Choroid plexus epithelial cell (primary cell): Measurements from ENCODE around the gene TANC1.

Experiments used
- DNase-seq: peaks from one replicate; pipeline ENCODE4 v3.0.0-alpha.2; 2010; ENCODE audit warnings: low read depth
- H3K4me3 ChIP-seq: 2 replicates; pipeline ENCODE4 v1.5.1; 2011; ENCODE audit warnings: low read depth, mild to moderate bottlenecking, control low read depth, low read length, moderate library complexity
- CTCF ChIP-seq: conservative IDR thresholded peaks from 2 replicates; pipeline ENCODE4 v1.5.1; 2011; ENCODE audit warnings: low read depth, mild to moderate bottlenecking, control low read depth, inconsistent platforms, low read length, moderate library complexity

TANC1 gene

GRCh38 chr2:159200498-159200897, 232.1 kb downstream of the TANC1 start:
- no peak for TF ChIP-seq CTCF
- H3K4me3 ChIP-seq = no peak overlapping the region
- peak; percentile 67 for DNase-seq

GRCh38 chr2:159201360-159202063, 233.1 kb downstream of the TANC1 start:
- H3K4me3 ChIP-seq = no peak overlapping the region
- peak; percentile 69 for DNase-seq
- no peak for TF ChIP-seq CTCF

DNA sequence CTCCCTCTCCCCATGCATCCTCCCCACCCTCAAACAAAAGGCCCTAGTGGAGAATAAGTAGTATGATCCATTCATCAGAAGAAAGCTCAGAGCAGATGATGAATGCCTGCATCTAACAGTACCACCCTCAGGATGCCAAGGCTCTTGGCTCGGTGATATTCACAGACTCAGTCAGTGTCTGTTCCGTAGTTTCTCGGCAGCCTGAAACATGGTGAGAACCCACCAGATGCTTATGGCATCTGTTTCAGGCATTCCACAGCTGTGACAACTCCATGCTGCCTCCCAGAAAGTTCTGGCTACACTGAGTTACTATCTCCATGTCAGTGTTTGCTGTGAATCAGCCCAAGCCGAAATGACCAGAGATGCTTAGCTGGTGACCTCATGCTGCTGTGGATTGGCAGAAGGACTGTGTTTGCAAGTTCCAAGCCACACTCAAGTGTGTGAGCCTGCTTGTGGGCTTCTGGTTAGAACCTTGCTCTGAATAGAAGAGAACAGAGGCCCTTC, 234.2 kb downstream of the TANC1 start:
- peak; percentile 99 for DNase-seq
- TF ChIP-seq CTCF = peak; percentile 21
- H3K4me3 ChIP-seq = no peak overlapping the region

- no peak overlapping the region for H3K4me3 ChIP-seq
- TF ChIP-seq CTCF = no peak
Measured at GRCh38 chr2:159204381-159205144, 236.1 kb downstream of the TANC1 start.

DNA sequence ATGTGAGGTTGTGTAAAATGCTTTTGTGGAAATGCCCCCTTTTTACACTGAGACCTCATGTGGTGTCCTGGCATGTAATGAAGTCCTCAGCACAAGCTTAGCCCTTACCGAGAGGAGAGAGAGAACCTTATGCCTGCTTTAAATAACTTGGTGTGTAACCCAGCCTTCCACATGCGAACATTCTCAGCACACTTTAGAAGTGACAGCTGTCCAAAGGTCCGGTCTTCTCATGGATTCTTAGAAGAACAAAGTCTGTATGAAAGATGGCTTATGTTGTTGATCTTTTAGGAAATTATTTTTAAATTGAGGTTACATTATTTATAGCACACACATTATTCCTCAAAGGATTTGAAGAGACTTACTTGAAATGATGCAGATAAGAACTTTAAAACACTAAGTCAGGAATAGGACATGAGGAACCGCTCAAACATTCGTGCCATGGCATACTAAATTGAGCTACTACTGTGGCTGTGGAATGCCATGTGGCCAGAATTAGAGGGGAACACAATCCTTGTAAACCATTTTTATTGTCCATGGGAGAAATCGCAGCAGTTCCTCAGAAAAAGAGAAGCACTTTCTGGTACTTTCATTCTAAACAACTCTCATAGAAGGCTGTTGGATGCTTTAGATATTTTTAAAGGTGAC, 238.4 kb downstream of the TANC1 start:
- no peak overlapping the region for H3K4me3 ChIP-seq
- DNase-seq = no peak
- no peak for TF ChIP-seq CTCF

More at GRCh38 chr2:159204381-159205144, 236.1 kb downstream of the TANC1 start:
- DNase-seq = no peak

DNA sequence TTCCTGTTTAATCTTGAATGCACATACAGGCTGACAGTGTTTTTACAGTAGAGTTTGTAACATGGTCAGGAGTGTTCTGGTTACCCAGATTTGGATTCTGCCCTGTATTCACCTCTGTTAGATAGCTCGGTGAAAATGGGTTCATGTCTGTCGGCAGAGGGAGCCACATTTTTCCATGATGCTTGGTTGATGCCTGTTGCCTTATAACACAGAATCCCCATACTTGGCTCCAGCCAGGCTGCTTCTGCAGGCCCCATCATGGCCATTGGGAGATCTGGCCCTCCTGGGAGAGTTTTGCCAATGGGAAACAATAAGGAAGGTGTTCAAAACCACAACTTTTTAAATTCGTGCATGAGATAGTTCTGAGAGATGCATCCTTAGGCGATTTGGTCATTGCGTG, 240.0 kb downstream of the TANC1 start:
- peak; percentile 36 for TF ChIP-seq CTCF
- DNase-seq = peak; percentile 32
- H3K4me3 ChIP-seq = no peak overlapping the region
